ENCODE data around the gene ZFP90. TPM values are rescaled to one million over a fixed set of nuclear protein-coding genes. Genes with fewer than 3 reads are reported as not detected.
"Not testable (repeated sequence)": the region's sequence is repeated elsewhere in the genome, so short reads cannot be mapped to it uniquely, and the experiment has no call there.

Gene ZFP90
- total RNA-seq, 4 donors from 2014 or later = 34.3 to 46.4 (median 38.7) TPM

DNA sequence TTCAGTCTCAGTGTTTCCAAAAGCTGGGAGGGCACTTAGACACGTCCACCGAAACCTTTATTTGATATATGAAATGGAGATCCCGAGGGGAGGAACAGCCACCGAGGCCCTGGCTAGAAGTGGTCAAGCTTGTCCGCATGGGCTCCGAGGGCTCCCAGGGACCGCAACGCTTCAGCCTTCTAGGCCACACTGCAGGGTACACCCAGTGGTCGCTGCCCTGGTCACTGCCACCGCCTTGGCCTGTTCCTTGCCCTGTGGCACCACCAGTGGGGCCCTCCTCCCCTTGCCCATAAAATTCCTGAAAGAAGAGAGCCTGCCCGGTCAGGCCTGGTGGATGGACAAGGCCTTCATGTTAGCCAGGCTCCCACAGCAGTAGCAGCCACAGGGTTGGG lies 46.9 kb upstream of the ZFP90 start:
- peak overlapping the region; percentile 57 to 75 (median 64) for H3K27ac ChIP-seq
- 71 to 76% methylated on average over 9 to 11 of the region's 11 CpGs for WGBS, 2 donors
- peaks cover 21 to 35% of the 10 kb centered on the region in 2 donors for H3K4me1 ChIP-seq
- H3K4me3 ChIP-seq (replicated peaks in 1 of 3) = no peak overlapping the region
- H3K27me3 ChIP-seq = no peaks in the 10 kb centered on the region
- no peaks in the 10 kb centered on the region for H3K36me3 ChIP-seq
- intact Hi-C loops (cut with DNase I) = no loop called here
- no peaks in the 10 kb centered on the region for H3K9me3 ChIP-seq
- peak in 1 of 2 donors; percentile 24 for DNase-seq
- no peak for TF ChIP-seq POLR2A (IDR thresholded peaks at IDR 0.05)
- TF ChIP-seq, protein P1, sequence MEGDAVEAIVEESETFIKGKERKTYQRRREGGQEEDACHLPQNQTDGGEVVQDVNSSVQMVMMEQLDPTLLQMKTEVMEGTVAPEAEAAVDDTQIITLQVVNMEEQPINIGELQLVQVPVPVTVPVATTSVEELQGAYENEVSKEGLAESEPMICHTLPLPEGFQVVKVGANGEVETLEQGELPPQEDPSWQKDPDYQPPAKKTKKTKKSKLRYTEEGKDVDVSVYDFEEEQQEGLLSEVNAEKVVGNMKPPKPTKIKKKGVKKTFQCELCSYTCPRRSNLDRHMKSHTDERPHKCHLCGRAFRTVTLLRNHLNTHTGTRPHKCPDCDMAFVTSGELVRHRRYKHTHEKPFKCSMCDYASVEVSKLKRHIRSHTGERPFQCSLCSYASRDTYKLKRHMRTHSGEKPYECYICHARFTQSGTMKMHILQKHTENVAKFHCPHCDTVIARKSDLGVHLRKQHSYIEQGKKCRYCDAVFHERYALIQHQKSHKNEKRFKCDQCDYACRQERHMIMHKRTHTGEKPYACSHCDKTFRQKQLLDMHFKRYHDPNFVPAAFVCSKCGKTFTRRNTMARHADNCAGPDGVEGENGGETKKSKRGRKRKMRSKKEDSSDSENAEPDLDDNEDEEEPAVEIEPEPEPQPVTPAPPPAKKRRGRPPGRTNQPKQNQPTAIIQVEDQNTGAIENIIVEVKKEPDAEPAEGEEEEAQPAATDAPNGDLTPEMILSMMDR (IDR thresholded peaks at IDR 0.05) = no peak

DNA sequence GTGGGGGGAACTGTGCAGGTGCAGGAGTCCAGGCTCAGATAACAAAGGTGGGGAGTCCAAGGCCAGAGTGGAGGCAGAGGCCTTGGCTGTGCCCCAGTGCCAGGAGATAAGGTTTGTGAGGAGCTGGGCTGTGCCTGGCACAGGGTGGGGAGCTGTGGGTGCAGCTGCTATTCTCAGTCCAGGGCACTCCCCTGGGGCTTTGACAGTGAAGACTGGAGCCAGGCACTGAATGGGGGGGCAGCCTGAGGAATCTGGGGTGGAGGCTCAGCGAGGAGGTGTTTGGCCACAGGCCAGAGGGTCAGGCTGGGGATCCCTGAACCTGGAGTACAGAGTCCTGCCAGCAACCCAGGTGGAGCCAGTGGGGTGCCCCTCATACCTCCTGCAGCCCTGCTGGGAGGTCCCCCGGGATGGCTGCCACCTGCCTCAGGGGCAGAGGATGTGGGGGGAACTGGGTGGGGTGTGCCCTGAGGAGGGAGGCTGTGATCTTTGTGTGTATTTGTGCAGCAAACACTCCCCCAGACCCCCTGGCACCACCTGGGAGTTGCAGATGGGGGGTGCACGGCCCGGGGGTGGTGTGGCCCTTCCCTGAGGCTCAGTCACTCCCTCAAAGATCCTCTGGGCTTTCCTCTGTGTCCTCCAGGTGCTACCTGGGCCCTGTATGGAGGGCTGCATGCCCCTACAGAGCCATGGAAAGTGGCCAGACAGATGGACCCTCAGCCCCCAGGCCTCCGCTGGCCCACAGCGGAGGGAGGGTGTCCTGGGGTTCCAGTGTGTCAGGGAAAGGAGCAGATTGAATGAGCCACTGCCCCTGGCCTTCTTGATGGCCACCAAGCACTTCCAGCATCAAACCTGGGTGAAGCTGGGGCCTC lies 46.3 kb upstream of the ZFP90 start:
- no peak for DNase-seq
- intact Hi-C loops (cut with DNase I) = no loop called here
- H3K4me3 ChIP-seq (replicated peaks in 1 of 3) = no peak overlapping the region
- no peaks in the 10 kb centered on the region for H3K27me3 ChIP-seq
- peak overlapping the region; percentile 57 to 75 (median 64) for H3K27ac ChIP-seq
- H3K9me3 ChIP-seq = no peaks in the 10 kb centered on the region
- H3K36me3 ChIP-seq = no peaks in the 10 kb centered on the region
- peaks cover 19 to 32% of the 10 kb centered on the region in 2 donors for H3K4me1 ChIP-seq
- TF ChIP-seq, protein P1 (IDR thresholded peaks at IDR 0.05) = no peak
- no peak for TF ChIP-seq POLR2A (IDR thresholded peaks at IDR 0.05)
- 81% methylated on average over 3 of the region's 6 CpGs for WGBS, 2 donors

DNA sequence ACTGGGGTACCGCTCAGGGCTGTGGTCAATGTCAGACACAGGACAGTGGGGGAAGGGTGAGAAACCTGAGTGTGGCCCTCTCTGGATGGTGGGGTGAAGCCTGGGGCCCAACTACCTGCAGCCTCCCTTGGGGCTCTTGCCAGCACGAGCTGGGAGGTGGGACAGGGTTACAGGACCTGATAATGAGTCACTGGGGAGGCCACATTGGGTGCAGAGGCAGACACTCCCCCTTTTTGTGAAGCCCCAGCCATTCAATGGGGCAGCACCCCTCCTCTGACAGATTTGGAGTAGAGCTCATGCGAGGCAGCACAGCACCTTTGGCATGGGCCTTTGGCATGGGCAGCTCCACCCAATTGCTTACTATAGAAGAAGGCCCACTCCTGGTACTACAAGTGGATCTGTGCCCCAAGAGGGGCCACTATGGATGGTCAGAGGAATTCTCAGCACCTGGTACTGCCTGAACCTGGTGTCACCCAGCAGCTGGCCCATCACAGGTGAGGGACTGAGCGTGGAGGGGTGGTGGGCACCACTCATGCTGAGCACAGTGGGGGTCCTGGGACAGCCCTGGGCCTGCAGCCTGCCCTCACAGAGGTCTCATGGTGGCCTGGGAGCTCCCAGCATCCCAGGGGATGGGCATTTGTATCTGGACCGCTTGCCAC lies 45.5 kb upstream of the ZFP90 start:
- H3K36me3 ChIP-seq = no peaks in the 10 kb centered on the region
- intact Hi-C loops (cut with DNase I) = no loop called here
- 97% methylated on average over 3 to 4 of the region's 5 CpGs for WGBS, 2 donors
- no peak for DNase-seq
- peaks cover 19 to 32% of the 10 kb centered on the region in 2 donors for H3K4me1 ChIP-seq
- TF ChIP-seq POLR2A (IDR thresholded peaks at IDR 0.05) = no peak
- TF ChIP-seq, protein P1 (IDR thresholded peaks at IDR 0.05) = no peak
- no peaks in the 10 kb centered on the region for H3K27me3 ChIP-seq
- H3K9me3 ChIP-seq = no peaks in the 10 kb centered on the region
- H3K4me3 ChIP-seq (replicated peaks in 1 of 3) = no peak overlapping the region
- H3K27ac ChIP-seq = no peak overlapping the region

DNA sequence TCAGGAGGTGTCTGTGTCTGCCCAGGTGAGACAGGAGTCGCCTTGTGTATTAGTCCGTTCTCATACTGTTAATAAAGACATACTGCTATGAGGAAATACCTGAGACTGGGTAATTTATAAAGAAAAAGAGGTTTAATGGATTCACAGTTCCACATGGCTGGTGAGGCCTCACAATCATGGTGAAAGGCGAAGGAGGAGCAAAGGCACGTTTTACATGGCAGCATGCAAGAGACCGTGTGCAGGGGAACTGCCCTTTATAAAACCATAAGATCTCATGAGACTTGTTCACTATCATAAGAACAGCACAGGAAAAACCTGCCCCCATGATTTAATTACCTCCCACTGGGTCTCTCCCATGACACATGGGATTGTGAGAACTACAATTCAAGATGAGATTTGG lies 44.8 kb upstream of the ZFP90 start:
- 92 to 95% methylated on average over 5 of the region's 5 CpGs for WGBS, 2 donors
- H3K9me3 ChIP-seq; H3K36me3 ChIP-seq; H3K27ac ChIP-seq; H3K4me3 ChIP-seq (replicated peaks in 1 of 3); intact Hi-C loops (cut with DNase I); H3K27me3 ChIP-seq; DNase-seq: not testable (repeated sequence)
- H3K4me1 ChIP-seq = peaks cover 19 to 32% of the 10 kb centered on the region in 2 donors

DNA sequence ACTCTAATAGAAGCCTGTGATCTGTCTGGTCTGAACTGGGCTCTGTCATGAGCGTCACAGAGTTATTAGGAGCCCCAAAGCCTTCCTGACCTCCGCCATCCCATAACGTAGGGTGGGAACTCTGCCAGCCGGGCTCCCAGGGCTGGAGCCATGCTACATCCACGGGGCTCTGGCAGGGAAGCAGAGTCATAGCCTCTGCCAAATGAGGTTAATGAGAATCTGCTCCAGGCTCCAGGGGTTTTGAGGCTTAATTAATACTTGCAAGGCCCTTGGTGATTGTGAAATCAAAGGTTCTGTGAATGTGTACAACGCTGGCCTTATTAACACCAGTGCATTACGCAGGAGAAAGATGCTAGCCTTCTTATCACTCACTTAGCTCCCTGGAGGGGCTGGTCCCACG lies 42.4 kb upstream of the ZFP90 start:
- Histone ChIP-seq H3K27me3 (no peaks in the 10 kb centered on the region), H3K4me3 (replicated peaks in 1 of 3) (no peak overlapping the region), H3K4me1 (peaks cover 10 to 13% of the 10 kb centered on the region in 2 donors), H3K27ac (no peak overlapping the region), H3K36me3 (no peaks in the 10 kb centered on the region), H3K9me3 (no peaks in the 10 kb centered on the region)
- intact Hi-C loops (cut with DNase I) = no loop called here
- DNase-seq = no peak
- 76 to 80% methylated on average over 7 to 8 of the region's 8 CpGs for WGBS, 2 donors
- no peak for TF ChIP-seq POLR2A (IDR thresholded peaks at IDR 0.05)
- TF ChIP-seq, protein P1 (IDR thresholded peaks at IDR 0.05) = no peak
